GM06990 (cell line): ENCODE results near the gene LDB2.

Source experiments
- DNase-seq: peaks from one replicate; pipeline ENCODE4 v3.0.0-alpha.2; 2011; ENCODE audit not compliant: insufficient read length; ENCODE audit errors: extremely low read depth
- H3K27me3 ChIP-seq: replicated peaks from 2 replicates; pipeline ENCODE4 v1.6.0; 2011; ENCODE audit warnings: low read length; ENCODE audit not compliant: control insufficient read depth, insufficient read depth
- H3K36me3 ChIP-seq: 2 replicates; pipeline ENCODE4 v1.5.1; 2011; ENCODE audit warnings: low read length; ENCODE audit not compliant: control insufficient read depth, insufficient read depth
- H3K4me3 ChIP-seq: replicated peaks from 2 replicates; pipeline ENCODE4 v1.5.1; 2011; ENCODE audit warnings: low read depth, mild to moderate bottlenecking, control low read depth, low read length
- CTCF ChIP-seq: IDR thresholded peaks from 2 replicates; pipeline ENCODE4 v1.5.1; 2011; ENCODE audit warnings: low read length, control low read depth, mild to moderate bottlenecking, inconsistent platforms; ENCODE audit not compliant: insufficient read depth, poor library complexity, severe bottlenecking

The LDB2 gene

GRCh38 chr4:16466581-16466980 is 431.9 kb downstream of the LDB2 start:
- TF ChIP-seq CTCF: no peak
- no peak for DNase-seq
- H3K27me3 ChIP-seq: no peaks in the 10 kb centered on the region
- H3K4me3 ChIP-seq: no peak overlapping the region
- H3K36me3 ChIP-seq: no peaks in the 10 kb centered on the region

GRCh38 chr4:16464651-16465050 is 433.8 kb downstream of the LDB2 start:
- H3K27me3 ChIP-seq: no peaks in the 10 kb centered on the region
- DNase-seq: no peak
- no peaks in the 10 kb centered on the region for H3K36me3 ChIP-seq
- no peak for TF ChIP-seq CTCF
- no peak overlapping the region for H3K4me3 ChIP-seq

GRCh38 chr4:16462656-16463055 is 435.8 kb downstream of the LDB2 start:
- no peak overlapping the region for H3K4me3 ChIP-seq
- H3K27me3 ChIP-seq: no peaks in the 10 kb centered on the region
- DNase-seq: no peak
- TF ChIP-seq CTCF: no peak
- no peaks in the 10 kb centered on the region for H3K36me3 ChIP-seq

- no peaks in the 10 kb centered on the region for H3K27me3 ChIP-seq
- no peak for DNase-seq
- no peak overlapping the region for H3K4me3 ChIP-seq
- H3K36me3 ChIP-seq: no peaks in the 10 kb centered on the region
- no peak for TF ChIP-seq CTCF
These were observed 437.1 kb downstream of the LDB2 start for GRCh38 chr4:16461362-16461761.

- Histone ChIP-seq H3K36me3 (no peaks in the 10 kb centered on the region), H3K4me3 (no peak overlapping the region), H3K27me3 (no peaks in the 10 kb centered on the region)
- no peak for TF ChIP-seq CTCF
- no peak for DNase-seq
These were observed 440.5 kb downstream of the LDB2 start for GRCh38 chr4:16457944-16458343.
